Right lobe of liver (tissue), 6 donors: ENCODE data around the gene PRKAG2. TPM values are rescaled to one million over a fixed set of nuclear protein-coding genes. Genes with fewer than 3 reads are reported as not detected.

Experiments used
- ATAC-seq, 4 donors: fragments of 200-7000 bp; cut with Tn5 transposase; one replicate each; pipeline ENCODE4 v1.9.1; 2020; ENCODE audit warnings: mild to moderate bottlenecking in 4 of 4, moderate library complexity in 4 of 4
- DNase-seq, 3 donors: peaks; one replicate each; pipeline ENCODE4 v3.0.0-alpha.2; 2020
- H3K27ac ChIP-seq, 3 donors: fragments of 200-600 bp; one replicate each; pipeline ENCODE4 v1.8.0; 2022
- H3K27me3 ChIP-seq, 2 donors: fragments of 200-600 bp; one replicate each; pipeline ENCODE4 v1.8.0; 2022
- H3K36me3 ChIP-seq, 4 donors: fragments of 200-600 bp; sonication (generic) in 1 of 4; one replicate each; pipeline versions ENCODE4 v1.5.1 to v1.8.0; 2017 to 2022; ENCODE audit warnings: control low read depth in 1 of 4
- H3K4me1 ChIP-seq, 4 donors: fragments of 200-600 bp; sonication (generic) in 1 of 4; one replicate each; pipeline versions ENCODE4 v1.5.1 to v1.8.0; 2017 to 2022; ENCODE audit warnings: control low read depth in 1 of 4
- H3K4me3 ChIP-seq, 3 donors: fragments of 200-600 bp; one replicate each; pipeline ENCODE4 v1.8.0; 2022
- H3K9me3 ChIP-seq, 4 donors: fragments of 200-600 bp; sonication (generic) in 1 of 4; one replicate each; pipeline versions ENCODE4 v1.5.1 to v1.8.0; 2017 to 2022; ENCODE audit warnings: control low read depth in 1 of 4
- CTCF ChIP-seq, 4 donors: fragments of 200-600 bp in 3 of 4; fragments of 450-650 bp in 1 of 4; IDR thresholded peaks; one replicate each; pipeline versions ENCODE4 v1.5.1 to v1.8.0; 2016 to 2022; ENCODE audit warnings: antibody characterized with exemption in 4 of 4, mild to moderate bottlenecking in 2 of 4
- POLR2A ChIP-seq: fragments of 450-650 bp; IDR thresholded peaks from one replicate; pipeline ENCODE4 v1.6.1; 2017; ENCODE audit warnings: antibody characterized with exemption, mild to moderate bottlenecking
- WGBS: methylation state at CpG from one replicate; pipeline ENCODE4 v1.1.6; 2018; ENCODE audit warnings: low coverage, low lambda C conversion rate; ENCODE audit not compliant: insufficient coverage; ENCODE audit errors: missing lambda C conversion rate; 5-methylcytosine and 5-hydroxymethylcytosine counted together
- intact Hi-C, 2 donors: fragments of 100-400 bp; cut with DNase I; formaldehyde crosslinking; loops; one replicate each; pipeline versions ENCODE4 v1.11.2 to v1.14.1; 2022
- total RNA-seq, 6 experiments: library from RNA; depleted of rRNA in 2 of 6; stranded (reverse); fragments of >200 nt in 2 of 6; fragmentation: NEBNext Ultra II Directional in 3 of 6; extraction: Animal tissue kit (Norgen Biotek cat#: 25700) in 3 of 6; gene quantifications; one replicate each; pipeline versions ENCODE4 v1.1.0 to v1.2.4, GENCODE V29; 2016 to 2023
- donor health status: DM: no; HTN: yes; CAD: no.
- donor health status: DM: no; HTN: no; CAD: no.
- donor health status: DM: no; HTN: no; CAD: no.
- donor health status: DM: no; HTN: yes; CAD: no.
- donor health status: DM: no; HTN: yes; CAD: no.

The PRKAG2 gene
- total RNA-seq, 6 experiments from 2014 or later: 20.6 to 63.6 (median 29.5) TPM

DNA sequence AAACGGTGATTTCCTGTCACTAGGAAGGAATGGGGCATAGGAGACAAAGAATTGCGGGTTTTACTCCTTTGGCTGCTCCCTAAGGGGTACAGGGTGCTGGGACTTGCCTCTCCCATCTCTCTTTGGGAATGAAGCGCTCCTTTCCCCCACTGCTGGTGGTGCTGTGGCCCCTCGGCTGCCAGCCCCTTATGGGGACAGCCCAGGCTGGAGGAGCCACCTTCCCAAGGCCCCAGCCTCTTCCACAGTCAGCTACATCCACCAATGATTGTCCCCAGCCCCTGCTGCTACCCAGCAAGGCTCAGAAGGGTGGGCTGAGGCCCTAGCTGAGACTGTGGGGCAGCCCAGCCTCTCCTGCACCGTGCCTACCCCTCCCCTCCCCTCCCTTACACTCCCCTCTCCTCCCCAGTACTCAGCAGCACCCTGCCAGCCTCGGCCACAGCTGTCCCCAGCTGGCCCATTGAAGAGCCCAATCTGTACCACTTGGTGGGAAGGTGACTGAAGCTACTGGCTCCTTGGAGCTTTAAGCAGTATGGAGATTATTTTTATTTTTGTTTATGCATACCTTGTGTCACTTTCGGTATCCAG, 19.0 kb downstream of the PRKAG2 start:
- TF ChIP-seq POLR2A: no peak
- H3K4me1 ChIP-seq: peaks cover 0 to 35% (median 10%) of the 10 kb centered on the region in 4 donors
- intact Hi-C loops: no loop called here
- no peaks in the 10 kb centered on the region for H3K9me3 ChIP-seq
- H3K4me3 ChIP-seq: no peak overlapping the region
- DNase-seq: peak in 1 of 3 donors; percentile 26
- 89% methylated on average over 5 of the region's 7 CpGs for WGBS
- no peaks in the 10 kb centered on the region for H3K27me3 ChIP-seq
- ATAC-seq: no peak
- H3K36me3 ChIP-seq: peaks cover 0 to 10% (median 0%) of the 10 kb centered on the region in 4 donors
- H3K27ac ChIP-seq: no peak overlapping the region

DNA sequence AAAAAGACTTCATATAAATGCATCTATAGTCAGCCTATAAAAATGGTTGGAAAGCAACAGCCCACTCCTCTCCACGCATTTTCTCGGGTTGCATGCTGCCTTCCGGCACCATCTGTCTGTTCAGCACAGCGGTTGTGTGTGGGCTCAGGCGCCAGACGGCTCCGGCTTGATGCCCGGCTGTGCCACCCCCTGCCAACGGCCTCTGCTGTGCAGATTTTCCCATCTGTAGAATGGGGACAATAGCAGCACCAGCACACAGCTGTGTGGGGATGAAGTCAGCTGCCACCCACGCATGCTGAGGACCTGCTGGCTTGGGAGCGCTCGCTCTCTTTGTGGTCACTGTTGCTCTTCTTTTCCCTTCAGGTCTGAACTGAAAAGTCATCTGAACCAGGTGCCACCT, 19.5 kb downstream of the PRKAG2 start:
- ATAC-seq (no peak), DNase-seq (peak in 1 of 3 donors; percentile 34)
- Histone ChIP-seq H3K4me3 (no peak overlapping the region), H3K27ac (no peak overlapping the region), H3K27me3 (no peaks in the 10 kb centered on the region), H3K36me3 (peaks cover 0 to 10% (median 0%) of the 10 kb centered on the region in 4 donors), H3K4me1 (peaks cover 0 to 34% (median 13%) of the 10 kb centered on the region in 4 donors), H3K9me3 (no peaks in the 10 kb centered on the region)
- TF ChIP-seq POLR2A: no peak
- TF ChIP-seq CTCF (IDR thresholded peaks at IDR 0.05): no peak
- WGBS: no CpG with 5 or more reads among the region's 12 CpGs
- intact Hi-C loops: no loop called here

- peaks cover 0 to 10% (median 0%) of the 10 kb centered on the region in 4 donors for H3K36me3 ChIP-seq
- DNase-seq: peak in 1 of 3 donors; percentile 25
- H3K4me1 ChIP-seq: peaks cover 0 to 35% (median 14%) of the 10 kb centered on the region in 4 donors
- no peak overlapping the region for H3K4me3 ChIP-seq
- H3K27ac ChIP-seq: no peak overlapping the region
- no peak for ATAC-seq
- intact Hi-C loops: no loop called here
- no peaks in the 10 kb centered on the region for H3K27me3 ChIP-seq
- 84% methylated on average over 11 of the region's 16 CpGs for WGBS
- no peaks in the 10 kb centered on the region for H3K9me3 ChIP-seq
- TF ChIP-seq POLR2A (no peak), CTCF (IDR thresholded peaks at IDR 0.05) (no peak)
Observed at GRCh38 chr7:151856516-151856915, 20.4 kb downstream of the PRKAG2 start.

- Histone ChIP-seq H3K9me3 (no peaks in the 10 kb centered on the region), H3K4me3 (no peak overlapping the region), H3K27ac (no peak overlapping the region), H3K27me3 (no peaks in the 10 kb centered on the region), H3K4me1 (peaks cover 0 to 34% (median 14%) of the 10 kb centered on the region in 4 donors), H3K36me3 (peaks cover 0 to 10% (median 0%) of the 10 kb centered on the region in 4 donors)
- ATAC-seq: no peak
- DNase-seq: peak in 1 of 3 donors; percentile 34
- no CpG with 5 or more reads among the region's 14 CpGs for WGBS
- intact Hi-C loops: no loop called here
- TF ChIP-seq CTCF (IDR thresholded peaks at IDR 0.05): peak in 1 of 4 donors; percentile 8
- TF ChIP-seq POLR2A: no peak
Observed at GRCh38 chr7:151856098-151856497, 20.8 kb downstream of the PRKAG2 start.

GRCh38 chr7:151854720-151855071, 22.2 kb downstream of the PRKAG2 start:
- Histone ChIP-seq H3K27ac (no peak overlapping the region), H3K4me3 (no peak overlapping the region), H3K36me3 (peaks cover 0 to 10% (median 0%) of the 10 kb centered on the region in 4 donors), H3K9me3 (no peaks in the 10 kb centered on the region), H3K4me1 (peaks cover 0 to 23% (median 11%) of the 10 kb centered on the region in 4 donors), H3K27me3 (no peaks in the 10 kb centered on the region)
- peak in 1 of 4 donors; percentile 3 for ATAC-seq
- WGBS: 20% methylated on average over 1 of the region's 7 CpGs
- TF ChIP-seq CTCF (IDR thresholded peaks at IDR 0.05) (no peak), POLR2A (no peak)
- DNase-seq: no peak
- intact Hi-C loops: no loop called here
